ENCODE results near the gene FGF7.

GRCh38 chr15:49468481-49468839 is 45.4 kb downstream of the FGF7 start:
- TF ChIP-seq, protein P1, sequence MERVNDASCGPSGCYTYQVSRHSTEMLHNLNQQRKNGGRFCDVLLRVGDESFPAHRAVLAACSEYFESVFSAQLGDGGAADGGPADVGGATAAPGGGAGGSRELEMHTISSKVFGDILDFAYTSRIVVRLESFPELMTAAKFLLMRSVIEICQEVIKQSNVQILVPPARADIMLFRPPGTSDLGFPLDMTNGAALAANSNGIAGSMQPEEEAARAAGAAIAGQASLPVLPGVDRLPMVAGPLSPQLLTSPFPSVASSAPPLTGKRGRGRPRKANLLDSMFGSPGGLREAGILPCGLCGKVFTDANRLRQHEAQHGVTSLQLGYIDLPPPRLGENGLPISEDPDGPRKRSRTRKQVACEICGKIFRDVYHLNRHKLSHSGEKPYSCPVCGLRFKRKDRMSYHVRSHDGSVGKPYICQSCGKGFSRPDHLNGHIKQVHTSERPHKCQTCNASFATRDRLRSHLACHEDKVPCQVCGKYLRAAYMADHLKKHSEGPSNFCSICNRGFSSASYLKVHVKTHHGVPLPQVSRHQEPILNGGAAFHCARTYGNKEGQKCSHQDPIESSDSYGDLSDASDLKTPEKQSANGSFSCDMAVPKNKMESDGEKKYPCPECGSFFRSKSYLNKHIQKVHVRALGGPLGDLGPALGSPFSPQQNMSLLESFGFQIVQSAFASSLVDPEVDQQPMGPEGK (CRISPR knock-in tag; IDR thresholded peaks at IDR 0.05; ENCODE audit: borderline replicate concordance) = no peak
- TF ChIP-seq ARNTL (CRISPR knock-in tag; IDR thresholded peaks at IDR 0.05; ENCODE audit: borderline replicate concordance, low read depth) (no peak), TCF4 (CRISPR knock-in tag; IDR thresholded peaks at IDR 0.05; ENCODE audit: borderline replicate concordance) (peak; percentile 79; the same call in 1 of the 2 replicates), CREB5 (CRISPR knock-in tag; IDR thresholded peaks at IDR 0.05; ENCODE audit: low read depth) (no peak), ZFP3 (CRISPR knock-in tag; IDR thresholded peaks at IDR 0.05) (no peak), ZFP30 (CRISPR knock-in tag; IDR thresholded peaks at IDR 0.05) (no peak)

All from SK-N-SH treated with all-trans-retinoic acid at 6 μM for 48 hours (cell line).